HCT116 (cell line): ENCODE results near the gene STK39. TPM values are rescaled to one million over a fixed set of nuclear protein-coding genes. Genes with fewer than 3 reads are reported as not detected.

Experiments
- ATAC-seq: fragments of 200-7000 bp; cut with Tn5 transposase; 2 replicates; pipeline ENCODE4 v1.9.1; 2020; ENCODE audit warnings: mild to moderate bottlenecking, moderate library complexity
- BruUV-seq: library from RNA; stranded (reverse); fragments of 400-500 nt; replicated peaks from 2 replicates; lab custom pipeline; 2021; lab: Mats Ljungman, UMichigan
- CTCF ChIA-PET: fragments of 300-600 bp; sonication (Branson Sonifier 250); formaldehyde crosslinking; loops from one replicate; lab custom pipeline; 2021; ENCODE audit warnings: antibody characterized with exemption; lab: Charles Lee
- POLR2A ChIA-PET: fragments of 300-600, 350-600 bp; sonication (Branson Sonifier 250); formaldehyde crosslinking; loops from one replicate; lab custom pipeline; 2021; ENCODE audit warnings: antibody characterized with exemption; lab: Charles Lee
- RAD21 ChIA-PET, 2 experiments: fragments of 300-600 bp; sonication (Branson Sonifier 250); formaldehyde crosslinking; loops; one replicate each; lab custom pipeline; 2023; ENCODE audit warnings: low total read pairs in 2 of 2; ENCODE audit not compliant: uncharacterized antibody in 2 of 2, unreplicated experiment in 2 of 2, low non-redundant PET in 1 of 2; lab: Charles Lee
- DNase-seq: peaks from one replicate; pipeline ENCODE4 v3.0.0-alpha.2; 2010; ENCODE audit warnings: low read depth, low spot score
- H2AFZ ChIP-seq: fragments of 200-600 bp; shearing (Covaris generic), sonication (generic); 2 replicates; pipeline ENCODE4 v1.6.1; 2017; ENCODE audit warnings: low read depth, mixed run types, mixed read lengths, antibody characterized with exemption, low read length; ENCODE audit not compliant: poor library complexity, severe bottlenecking
- H3K27ac ChIP-seq: 2 replicates; pipeline ENCODE4 v1.5.1; 2012; ENCODE audit warnings: low read depth, low read length
- H3K27me3 ChIP-seq: fragments of 200-600 bp; sonication (generic); 2 replicates; pipeline ENCODE4 v1.6.1; 2016; ENCODE audit warnings: mixed run types, low read length, mixed read lengths; ENCODE audit not compliant: insufficient read depth
- H3K36me3 ChIP-seq, 2 experiments: fragments of 200-500 bp in 1 of 2; fragments of 200-600 bp in 1 of 2; sonication (Bioruptor generic) in 1 of 2; sonication (generic) in 1 of 2; 2 replicates each; pipeline versions ENCODE4 v1.5.1 to v1.6.1; 2014 to 2016; ENCODE audit warnings: low read length in 2 of 2, inconsistent platforms in 1 of 2, mixed read lengths in 1 of 2, mixed run types in 1 of 2; ENCODE audit not compliant: insufficient read depth in 2 of 2, control insufficient read depth in 1 of 2
- H3K4me1 ChIP-seq, 2 experiments: fragments of 200-600 bp in 1 of 2; sonication (generic) in 1 of 2; 2 replicates each; pipeline versions ENCODE4 v1.5.1 to v1.6.1; 2012 to 2017; ENCODE audit warnings: low read length in 2 of 2, inconsistent platforms in 1 of 2, mild to moderate bottlenecking in 1 of 2, mixed read lengths in 1 of 2, mixed run types in 1 of 2, moderate library complexity in 1 of 2; ENCODE audit not compliant: insufficient read depth in 2 of 2, control insufficient read depth in 1 of 2
- H3K4me2 ChIP-seq: fragments of 200-600 bp; sonication (generic); 2 replicates; pipeline ENCODE4 v1.6.1; 2017; ENCODE audit warnings: mixed run types, low read length, mixed read lengths
- H3K4me3 ChIP-seq, 2 experiments: fragments of 200-600 bp in 1 of 2; sonication (generic) in 1 of 2; replicated peaks in 1 of 2; 2 replicates each; pipeline ENCODE4 v1.5.1; 2011 to 2016; ENCODE audit warnings: low read length in 2 of 2, control low read depth in 1 of 2, low read depth in 1 of 2, mild to moderate bottlenecking in 1 of 2, mixed read lengths in 1 of 2, mixed run types in 1 of 2
- H3K79me2 ChIP-seq: fragments of 200-600 bp; sonication (generic); 2 replicates; pipeline ENCODE4 v1.6.1; 2017; ENCODE audit warnings: mild to moderate bottlenecking, mixed run types, low read length, moderate library complexity, mixed read lengths; ENCODE audit not compliant: insufficient read depth
- H3K9ac ChIP-seq: fragments of 200-600 bp; sonication (generic); 2 replicates; pipeline ENCODE4 v1.6.1; 2016; ENCODE audit warnings: low read length, mixed read lengths
- H3K9me2 ChIP-seq: fragments of 200-600 bp; sonication (generic), shearing (Covaris generic); 2 replicates; pipeline ENCODE4 v1.6.1; 2017; ENCODE audit warnings: mixed run types, mild to moderate bottlenecking, moderate library complexity; ENCODE audit not compliant: insufficient read depth
- H3K9me3 ChIP-seq, 2 experiments: fragments of 200-500 bp in 1 of 2; fragments of 200-600 bp in 1 of 2; sonication (Bioruptor generic) in 1 of 2; sonication (generic) in 1 of 2; 2 replicates each; pipeline ENCODE4 v1.6.1; 2014 to 2017; ENCODE audit warnings: low read length in 2 of 2, mixed read lengths in 2 of 2, inconsistent platforms in 1 of 2, low read depth in 1 of 2, mild to moderate bottlenecking in 1 of 2, mixed run types in 1 of 2, moderate library complexity in 1 of 2; ENCODE audit not compliant: control insufficient read depth in 1 of 2, insufficient read depth in 1 of 2
- H4K20me1 ChIP-seq: fragments of 200-600 bp; sonication (generic), shearing (Covaris generic); 2 replicates; pipeline ENCODE4 v1.6.1; 2017; ENCODE audit warnings: mixed run types, mild to moderate bottlenecking, moderate library complexity; ENCODE audit not compliant: insufficient read depth
- ATF3 ChIP-seq: IDR thresholded peaks from 2 replicates; pipeline ENCODE4 v1.6.1; 2012
- CBX3 ChIP-seq: IDR thresholded peaks from 2 replicates; pipeline ENCODE4 v1.6.1; 2012; ENCODE audit warnings: low read depth
- CEBPB ChIP-seq: IDR thresholded peaks from 2 replicates; pipeline ENCODE4 v1.6.1; 2012; ENCODE audit warnings: low read depth
- CTCF ChIP-seq, 3 experiments: fragments of 200-600 bp in 1 of 3; sonication (generic) in 1 of 3; IDR thresholded peaks in 2 of 3; conservative IDR thresholded peaks in 1 of 3; 2 replicates each; pipeline ENCODE4 v1.5.1; 2012 to 2017; ENCODE audit warnings: low read depth in 2 of 3, low read length in 2 of 3, antibody characterized with exemption in 1 of 3, borderline replicate concordance in 1 of 3, control low read depth in 1 of 3, mild to moderate bottlenecking in 1 of 3, mixed read lengths in 1 of 3, mixed run types in 1 of 3, moderate library complexity in 1 of 3; ENCODE audit not compliant: insufficient read depth in 1 of 3
- EGR1 ChIP-seq: IDR thresholded peaks from 2 replicates; pipeline ENCODE4 v1.6.1; 2012; ENCODE audit warnings: low read depth
- EZH2 ChIP-seq: fragments of 200-600 bp; sonication (generic); IDR thresholded peaks from 2 replicates; pipeline ENCODE4 v1.6.1; 2017; ENCODE audit warnings: antibody characterized with exemption, mixed run types
- EZH2phosphoT487 ChIP-seq: fragments of 200-600 bp; IDR thresholded peaks from 2 replicates; pipeline ENCODE4 v1.6.1; 2018; ENCODE audit warnings: antibody characterized with exemption, borderline replicate concordance
- FOSL1 ChIP-seq: IDR thresholded peaks from 2 replicates; pipeline ENCODE4 v1.6.1; 2012; ENCODE audit warnings: low read depth
- JUND ChIP-seq: IDR thresholded peaks from 2 replicates; pipeline ENCODE4 v1.6.1; 2012
- MAX ChIP-seq: IDR thresholded peaks from 2 replicates; pipeline ENCODE4 v1.6.1; 2012
- POLR2AphosphoS5 ChIP-seq: IDR thresholded peaks from 2 replicates; pipeline ENCODE4 v1.6.1; 2011; ENCODE audit warnings: mild to moderate bottlenecking, low read depth, low read length, moderate library complexity
- RAD21 ChIP-seq: IDR thresholded peaks from 2 replicates; pipeline ENCODE4 v1.6.1; 2012; ENCODE audit warnings: low read depth, mild to moderate bottlenecking
- REST ChIP-seq: IDR thresholded peaks from 2 replicates; pipeline ENCODE4 v1.6.1; 2012; ENCODE audit warnings: low read depth
- SRF ChIP-seq: IDR thresholded peaks from 2 replicates; pipeline ENCODE4 v1.6.1; 2012; ENCODE audit warnings: low read depth
- TCF7L2 ChIP-seq: IDR thresholded peaks from 2 replicates; pipeline ENCODE4 v1.7.0; 2011; ENCODE audit warnings: borderline replicate concordance, inconsistent platforms; ENCODE audit not compliant: insufficient read depth, insufficient read length; ENCODE audit errors: extremely low read depth
- YY1 ChIP-seq: IDR thresholded peaks from 2 replicates; pipeline ENCODE4 v1.6.1; 2011; ENCODE audit warnings: low read length, low read depth, moderate library complexity, mild to moderate bottlenecking; ENCODE audit not compliant: insufficient replicate concordance; ENCODE audit errors: extremely low read depth
- ZBTB33 ChIP-seq: IDR thresholded peaks from 2 replicates; pipeline ENCODE4 v1.6.1; 2011; ENCODE audit warnings: mild to moderate bottlenecking, low read length, moderate library complexity; ENCODE audit not compliant: insufficient replicate concordance; ENCODE audit errors: extremely low read depth
- ZFX ChIP-seq: fragments of 450-650 bp; IDR thresholded peaks from 2 replicates; pipeline ENCODE4 v1.6.1; 2017
- ZNF274 ChIP-seq: fragments of 200-500 bp; sonication (Bioruptor generic); IDR thresholded peaks from 2 replicates; pipeline ENCODE4 v1.6.1; 2014; ENCODE audit warnings: mild to moderate bottlenecking, low read depth, low read length, inconsistent platforms
- intact Hi-C: fragments of 100-400 bp; cut with micrococcal nuclease; formaldehyde crosslinking; loops from 2 replicates; pipeline ENCODE4 v1.10.0; 2022
- total RNA-seq: library from RNA; stranded (reverse); gene quantifications from one replicate; pipeline ENCODE4 v1.2.1, GENCODE V29; 2021; ENCODE audit not compliant: unreplicated experiment

Gene STK39
- total RNA-seq, 1 experiment from 2014 or later: 118 TPM

- intact Hi-C loops: no loop called here
- Histone ChIP-seq H3K4me2 (no peak overlapping the region), H3K9me3 (no peaks in the 10 kb centered on the region), H3K36me3 (peaks cover 0 to 14% of the 10 kb centered on the region in 2 experiments; a peak in 2 of 4 replicates), H2AFZ (no peak overlapping the region), H3K27ac (no peak overlapping the region), H3K27me3 (no peaks in the 10 kb centered on the region), H3K79me2 (peaks cover 34% of the 10 kb centered on the region; the same call in 1 of the 2 replicates), H3K4me3 (no peak overlapping the region), H3K9me2 (no peaks in the 10 kb centered on the region), H4K20me1 (peaks cover 5% of the 10 kb centered on the region; the same call in 1 of the 2 replicates), H3K4me1 (no peaks in the 10 kb centered on the region; a peak in 1 of 4 replicates), H3K9ac (no peak overlapping the region)
- ChIA-PET RAD21 (no interaction called here), POLR2A (no interaction called here), CTCF (no interaction called here)
- DNase-seq: no peak
- ATAC-seq: no peak
- no peak for TF ChIP-seq CEBPB
- TF ChIP-seq CBX3: no peak
- no peak for TF ChIP-seq RAD21
- no peak for TF ChIP-seq ZBTB33
- TF ChIP-seq POLR2AphosphoS5: no peak
- no peak for TF ChIP-seq SRF
- no peak for TF ChIP-seq EZH2phosphoT487
- TF ChIP-seq ZNF274: no peak
- TF ChIP-seq ZFX: no peak
- TF ChIP-seq YY1: no peak
- no peak for TF ChIP-seq FOSL1
- no peak for TF ChIP-seq REST
- no peak for TF ChIP-seq EZH2
- no peak for TF ChIP-seq MAX
- TF ChIP-seq EGR1: no peak
- no peak for TF ChIP-seq TCF7L2
- TF ChIP-seq CTCF (IDR thresholded peaks at IDR 0.05 in 2 of 3, conservative IDR thresholded peaks at IDR 0.05 in 1 of 3; ENCODE audit: borderline replicate concordance in 1 of 3, insufficient read depth in 1 of 3, low read depth in 2 of 3, low read length in 2 of 3): no peak
- TF ChIP-seq JUND: no peak
- no peak for TF ChIP-seq ATF3
- no TSS peak for BruUV-seq
These were observed 191.1 kb downstream of the STK39 start for GRCh38 chr2:168056242-168056787.
